ENCODE results near the gene ABCB6. TPM values are rescaled to one million over a fixed set of nuclear protein-coding genes. Genes with fewer than 3 reads are reported as not detected.
A peak's percentile ranks its signal among the peaks of the same experiment; 100 is the strongest.

ABCB6 gene
- total and polyA plus RNA-seq, 2 donors (not counting 1 experiment from before 2014, with no cell fraction given) = 12.5 to 49.5 TPM

- Histone ChIP-seq H3K27ac (ENCODE audit: insufficient read depth, low read length) (peak overlapping the region; percentile 98), H4K20me1 (ENCODE audit: control insufficient read depth, extremely low read depth, insufficient read depth, low read length) (no peaks in the 10 kb centered on the region), H3K4me1 (ENCODE audit: control insufficient read depth, extremely low read depth, insufficient read depth, low read length) (peaks cover 12% of the 10 kb centered on the region), H3K79me2 (ENCODE audit: control insufficient read depth, insufficient read depth, low read length) (peaks cover 23% of the 10 kb centered on the region), H3K27me3 (ENCODE audit: control insufficient read depth, insufficient read depth, low read length) (no peaks in the 10 kb centered on the region), H3K9ac (ENCODE audit: insufficient read depth, low read length) (peak overlapping the region; percentile 70), H2AFZ (ENCODE audit: low read length) (peak overlapping the region; percentile 61), H3K4me2 (ENCODE audit: extremely low read depth, insufficient read depth, low read length) (peak overlapping the region; percentile 97), H3K9me3 (ENCODE audit: control insufficient read depth, insufficient read depth, low read depth, low read length) (no peaks in the 10 kb centered on the region), H3K4me3 (replicated peaks in 1 of 4; ENCODE audit: control extremely low read depth in 1 of 4, insufficient read depth in 1 of 4, low read depth in 3 of 4, low read length in 4 of 4) (peak overlapping the region; percentile 70 to 93 (median 78)), H3K36me3 (ENCODE audit: control insufficient read depth, insufficient read depth, low read length) (peaks cover 13% of the 10 kb centered on the region)
- peak in 1 of 2 donors; percentile 4 for TF ChIP-seq CTCF (conservative IDR thresholded peaks at IDR 0.05 in 1 of 2, IDR thresholded peaks at IDR 0.05 in 1 of 2; ENCODE audit: low read depth in 1 of 2, low read length in 2 of 2)
- no peak for TF ChIP-seq EZH2 (IDR thresholded peaks at IDR 0.05; ENCODE audit: low read length, missing control alignments)
- peak; percentile 27 to 38 for DNase-seq (ENCODE audit: low read depth in 2 of 2)
These were observed 42.6 kb downstream of the ABCB6 start for GRCh38 chr2:219175928-219176817.

GRCh38 chr2:219175486-219175885, 43.3 kb downstream of the ABCB6 start:
- TF ChIP-seq CTCF (conservative IDR thresholded peaks at IDR 0.05 in 1 of 2, IDR thresholded peaks at IDR 0.05 in 1 of 2; ENCODE audit: low read depth in 1 of 2, low read length in 2 of 2) = no peak
- no peak for TF ChIP-seq EZH2 (IDR thresholded peaks at IDR 0.05; ENCODE audit: low read length, missing control alignments)
- H3K4me2 ChIP-seq (ENCODE audit: extremely low read depth, insufficient read depth, low read length) = peak overlapping the region; percentile 97
- no peak overlapping the region for H2AFZ ChIP-seq (ENCODE audit: low read length)
- H3K36me3 ChIP-seq (ENCODE audit: control insufficient read depth, insufficient read depth, low read length) = peaks cover 13% of the 10 kb centered on the region
- no peaks in the 10 kb centered on the region for H3K9me3 ChIP-seq (ENCODE audit: control insufficient read depth, insufficient read depth, low read depth, low read length)
- no peak overlapping the region for H3K27ac ChIP-seq (ENCODE audit: insufficient read depth, low read length)
- H4K20me1 ChIP-seq (ENCODE audit: control insufficient read depth, extremely low read depth, insufficient read depth, low read length) = no peaks in the 10 kb centered on the region
- H3K4me1 ChIP-seq (ENCODE audit: control insufficient read depth, extremely low read depth, insufficient read depth, low read length) = peaks cover 12% of the 10 kb centered on the region
- no peaks in the 10 kb centered on the region for H3K27me3 ChIP-seq (ENCODE audit: control insufficient read depth, insufficient read depth, low read length)
- DNase-seq (ENCODE audit: low read depth in 2 of 2) = no peak
- no peak overlapping the region for H3K9ac ChIP-seq (ENCODE audit: insufficient read depth, low read length)
- H3K4me3 ChIP-seq (replicated peaks in 1 of 4; ENCODE audit: control extremely low read depth in 1 of 4, insufficient read depth in 1 of 4, low read depth in 3 of 4, low read length in 4 of 4) = peak overlapping the region; percentile 70 to 93 (median 78)
- peaks cover 23% of the 10 kb centered on the region for H3K79me2 ChIP-seq (ENCODE audit: control insufficient read depth, insufficient read depth, low read length)

- H3K36me3 ChIP-seq (ENCODE audit: control insufficient read depth, insufficient read depth, low read length) = peaks cover 13% of the 10 kb centered on the region
- no peak overlapping the region for H3K4me2 ChIP-seq (ENCODE audit: extremely low read depth, insufficient read depth, low read length)
- H3K79me2 ChIP-seq (ENCODE audit: control insufficient read depth, insufficient read depth, low read length) = peaks cover 23% of the 10 kb centered on the region
- DNase-seq (ENCODE audit: low read depth in 2 of 2) = no peak
- no peaks in the 10 kb centered on the region for H3K27me3 ChIP-seq (ENCODE audit: control insufficient read depth, insufficient read depth, low read length)
- H3K27ac ChIP-seq (ENCODE audit: insufficient read depth, low read length) = no peak overlapping the region
- TF ChIP-seq EZH2 (IDR thresholded peaks at IDR 0.05; ENCODE audit: low read length, missing control alignments) = no peak
- no peak for TF ChIP-seq CTCF (conservative IDR thresholded peaks at IDR 0.05 in 1 of 2, IDR thresholded peaks at IDR 0.05 in 1 of 2; ENCODE audit: low read depth in 1 of 2, low read length in 2 of 2)
- H4K20me1 ChIP-seq (ENCODE audit: control insufficient read depth, extremely low read depth, insufficient read depth, low read length) = no peaks in the 10 kb centered on the region
- no peak overlapping the region for H3K4me3 ChIP-seq (replicated peaks in 1 of 4; ENCODE audit: control extremely low read depth in 1 of 4, insufficient read depth in 1 of 4, low read depth in 3 of 4, low read length in 4 of 4)
- peaks cover 12% of the 10 kb centered on the region for H3K4me1 ChIP-seq (ENCODE audit: control insufficient read depth, extremely low read depth, insufficient read depth, low read length)
- no peak overlapping the region for H3K9ac ChIP-seq (ENCODE audit: insufficient read depth, low read length)
- no peak overlapping the region for H2AFZ ChIP-seq (ENCODE audit: low read length)
- no peaks in the 10 kb centered on the region for H3K9me3 ChIP-seq (ENCODE audit: control insufficient read depth, insufficient read depth, low read depth, low read length)
These were observed 44.0 kb downstream of the ABCB6 start for GRCh38 chr2:219174801-219175200.

Data from fibroblast of lung (primary cell).